ENCODE measurements around the gene LORICRIN.

GRCh38 chr1:153308540-153308939, 49.1 kb downstream of the LORICRIN start:
- TF ChIP-seq CTCF (IDR thresholded peaks at IDR 0.05), result no peak
- no peak for TF ChIP-seq POLR2AphosphoS5 (IDR thresholded peaks at IDR 0.05)
- TF ChIP-seq POLR2A (IDR thresholded peaks at IDR 0.05), result no peak
- TF ChIP-seq EP300 (IDR thresholded peaks at IDR 0.05), result no peak

Data from upper lobe of left lung (tissue), 4 donors.